Choroid plexus epithelial cell (primary cell): Measurements from ENCODE around the gene SMG5.

Source experiments
- DNase-seq: peaks from one replicate; pipeline ENCODE4 v3.0.0-alpha.2; 2010; ENCODE audit warnings: low read depth
- H3K4me3 ChIP-seq: 2 replicates; pipeline ENCODE4 v1.5.1; 2011; ENCODE audit warnings: low read depth, mild to moderate bottlenecking, control low read depth, low read length, moderate library complexity
- CTCF ChIP-seq: conservative IDR thresholded peaks from 2 replicates; pipeline ENCODE4 v1.5.1; 2011; ENCODE audit warnings: low read depth, mild to moderate bottlenecking, control low read depth, inconsistent platforms, low read length, moderate library complexity

The SMG5 gene

GRCh38 chr1:156229809-156230472 is 52.7 kb downstream of the SMG5 start:
- no peak for TF ChIP-seq CTCF
- no peak for DNase-seq
- H3K4me3 ChIP-seq, result no peak overlapping the region

- no peak for DNase-seq
- no peak for TF ChIP-seq CTCF
- H3K4me3 ChIP-seq, result no peak overlapping the region
Measured at GRCh38 chr1:156228501-156228900, 54.1 kb downstream of the SMG5 start.

DNA sequence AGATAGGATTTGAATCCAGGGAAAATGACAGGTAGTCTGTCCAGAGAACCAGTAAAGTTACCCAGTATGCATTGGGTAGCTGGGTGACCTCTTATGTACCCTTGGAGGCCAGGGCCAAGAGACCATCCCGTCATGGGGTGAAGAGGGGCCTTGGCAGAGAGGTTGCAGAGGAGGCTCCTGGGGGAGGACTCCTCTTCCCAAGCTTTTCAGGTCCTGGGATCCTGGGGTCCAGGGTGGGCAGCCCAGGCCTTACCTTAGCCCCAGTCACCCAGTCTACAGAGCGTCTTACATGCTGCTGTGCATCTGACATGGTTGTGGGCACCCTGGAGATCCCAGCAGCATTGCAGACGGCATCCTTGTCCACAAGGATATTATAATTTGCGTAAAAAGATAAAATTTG is 55.8 kb downstream of the SMG5 start:
- no peak for TF ChIP-seq CTCF
- no peak for DNase-seq
- no peak overlapping the region for H3K4me3 ChIP-seq

DNA sequence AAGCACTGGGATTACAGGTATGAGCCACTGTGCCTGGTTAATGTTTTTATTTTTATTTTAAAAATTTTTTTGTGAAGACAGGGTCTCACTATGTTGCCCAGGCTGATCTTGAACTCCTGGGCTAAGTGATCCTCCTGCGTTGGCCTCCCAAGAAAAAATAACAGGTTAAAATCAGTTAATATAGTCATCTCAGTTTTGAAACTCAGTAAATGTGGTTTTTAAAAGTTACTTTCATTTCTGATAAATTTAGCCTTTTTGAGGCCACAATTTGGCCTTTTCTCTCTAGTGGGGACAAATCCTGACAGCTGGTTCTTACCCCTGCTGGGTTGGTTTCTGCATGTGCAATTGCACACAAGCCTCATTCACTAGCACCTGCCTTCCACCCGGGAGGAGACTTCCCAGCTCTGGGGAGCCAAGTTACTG is 56.5 kb downstream of the SMG5 start:
- no peak for DNase-seq
- no peak for TF ChIP-seq CTCF
- H3K4me3 ChIP-seq, result no peak overlapping the region

- H3K4me3 ChIP-seq, result no peak overlapping the region
- DNase-seq, result no peak
- no peak for TF ChIP-seq CTCF
Measured at GRCh38 chr1:156225677-156226014, 57.0 kb downstream of the SMG5 start.

DNA sequence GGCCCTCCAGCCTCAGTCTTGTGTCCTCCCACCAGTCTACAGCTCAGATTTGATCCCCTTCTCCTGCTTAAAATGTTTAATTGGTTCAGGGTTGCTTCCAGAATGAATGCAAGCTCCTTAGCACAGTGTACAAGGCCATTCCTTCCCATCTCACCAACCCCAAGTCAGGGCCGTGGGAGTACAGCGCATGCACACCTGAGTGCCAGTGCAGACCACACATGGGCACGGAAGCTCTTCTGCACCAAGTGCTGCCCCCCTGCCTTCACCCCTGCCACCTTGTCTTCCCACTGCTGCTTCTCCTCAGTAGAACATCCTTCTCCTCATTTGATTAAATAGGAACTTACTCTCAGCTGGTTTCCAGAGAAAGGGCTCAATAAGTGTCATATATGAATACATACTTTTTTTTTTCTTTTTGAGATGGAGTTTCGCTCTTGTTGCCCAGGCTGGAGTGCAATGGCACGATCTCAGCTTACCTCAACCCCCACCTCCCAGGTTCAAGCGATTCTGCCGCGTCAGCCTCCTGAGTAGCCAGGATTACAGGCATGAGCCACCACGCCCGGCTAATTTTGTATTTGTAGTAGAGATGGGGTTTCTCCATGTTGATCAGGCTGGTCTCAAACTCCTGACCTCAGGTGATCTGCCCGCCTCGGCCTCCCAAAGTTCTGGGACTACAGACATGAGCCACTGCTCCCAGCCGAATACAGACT is 60.5 kb downstream of the SMG5 start:
- no peak for TF ChIP-seq CTCF
- H3K4me3 ChIP-seq, result no peak overlapping the region
- DNase-seq, result no peak

DNA sequence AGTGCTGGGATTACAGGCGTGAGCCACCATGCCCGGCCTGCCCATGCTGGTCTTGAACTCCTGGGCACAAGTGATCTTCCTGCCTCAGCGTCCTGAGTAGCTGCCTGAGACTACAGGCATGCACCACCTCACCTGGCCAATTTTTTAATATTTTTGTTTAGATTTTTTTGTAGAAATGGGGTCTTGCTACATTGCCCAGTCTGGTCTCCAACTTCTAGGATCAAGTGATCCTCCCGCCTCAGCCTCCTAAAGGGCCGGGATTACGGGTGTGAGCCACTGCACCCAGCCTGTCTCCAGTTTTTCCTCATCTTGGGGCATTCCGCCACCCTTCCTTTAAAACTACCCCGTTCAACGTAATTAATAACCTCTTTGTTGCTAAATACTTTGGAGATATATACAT is 62.4 kb downstream of the SMG5 start:
- DNase-seq, result no peak
- no peak overlapping the region for H3K4me3 ChIP-seq
- TF ChIP-seq CTCF, result no peak
